Keratinocyte (primary cell): ENCODE results near the gene KLHDC7A. TPM values are rescaled to one million over a fixed set of nuclear protein-coding genes. Genes with fewer than 3 reads are reported as not detected.

ENCODE experiments used
- DNase-seq: peaks from one replicate; pipeline ENCODE4 v3.0.0-alpha.2; 2011; ENCODE audit warnings: low read depth, missing footprints, low spot score
- FAIRE-seq: peaks from 2 replicates; lab custom pipeline; 2011; peaks lifted over from hg19 to GRCh38; lab: Jason Lieb, UNC
- H2AFZ ChIP-seq: 2 replicates; pipeline ENCODE4 v1.6.0; 2012; ENCODE audit warnings: low read length, control low read depth, inconsistent platforms; ENCODE audit not compliant: control insufficient read depth
- H3K27ac ChIP-seq: 2 replicates; pipeline ENCODE4 v1.5.1; 2011; ENCODE audit warnings: low read length; ENCODE audit not compliant: control insufficient read depth, insufficient read depth
- H3K27me3 ChIP-seq: 3 replicates; pipeline ENCODE4 v1.6.0; 2011; ENCODE audit warnings: low read length; ENCODE audit not compliant: control insufficient read depth, insufficient read depth; ENCODE audit errors: extremely low read depth
- H3K36me3 ChIP-seq, 2 experiments: 2 replicates in 1 of 2; 3 replicates in 1 of 2; pipeline ENCODE4 v1.5.1; 2011; ENCODE audit warnings: low read length in 2 of 2, mild to moderate bottlenecking in 1 of 2; ENCODE audit not compliant: control insufficient read depth in 2 of 2, insufficient read depth in 2 of 2; ENCODE audit errors: extremely low read depth in 1 of 2
- H3K4me1 ChIP-seq: 3 replicates; pipeline ENCODE4 v1.5.1; 2011; ENCODE audit warnings: low read length; ENCODE audit not compliant: control insufficient read depth, insufficient read depth; ENCODE audit errors: extremely low read depth
- H3K4me2 ChIP-seq: 3 replicates; pipeline ENCODE4 v1.6.0; 2011; ENCODE audit warnings: low read depth, low read length; ENCODE audit not compliant: control insufficient read depth, insufficient read depth; ENCODE audit errors: extremely low read depth
- H3K4me3 ChIP-seq, 3 experiments: fragments of 200-600 bp in 1 of 3; sonication (generic) in 1 of 3; 2 replicates in 2 of 3; 3 replicates in 1 of 3; pipeline ENCODE4 v1.5.1; 2011 to 2016; ENCODE audit warnings: low read length in 3 of 3, mild to moderate bottlenecking in 3 of 3, control low read depth in 2 of 3, inconsistent platforms in 1 of 3, low read depth in 1 of 3, mixed read lengths in 1 of 3, mixed run types in 1 of 3, moderate library complexity in 1 of 3; ENCODE audit not compliant: control insufficient read depth in 2 of 3, insufficient read depth in 2 of 3; ENCODE audit errors: extremely low read depth in 1 of 3
- H3K79me2 ChIP-seq: 2 replicates; pipeline ENCODE4 v1.6.0; 2012; ENCODE audit warnings: low read length; ENCODE audit not compliant: control insufficient read depth, insufficient read depth
- H3K9ac ChIP-seq: 3 replicates; pipeline ENCODE4 v1.6.0; 2011; ENCODE audit warnings: low read length; ENCODE audit not compliant: control insufficient read depth, insufficient read depth; ENCODE audit errors: extremely low read depth
- H3K9me1 ChIP-seq: 3 replicates; pipeline ENCODE4 v1.6.0; 2011; ENCODE audit warnings: low read length; ENCODE audit not compliant: control insufficient read depth, insufficient read depth; ENCODE audit errors: extremely low read depth
- H3K9me3 ChIP-seq: 2 replicates; pipeline ENCODE4 v1.5.1; 2012; ENCODE audit warnings: low read depth, low read length; ENCODE audit not compliant: control insufficient read depth
- H4K20me1 ChIP-seq: 3 replicates; pipeline ENCODE4 v1.6.0; 2011; ENCODE audit warnings: low read length; ENCODE audit not compliant: control insufficient read depth, insufficient read depth; ENCODE audit errors: extremely low read depth
- EZH2 ChIP-seq: IDR thresholded peaks from one replicate; pipeline ENCODE4 v1.6.1; 2012; ENCODE audit warnings: inconsistent platforms, mild to moderate bottlenecking, low read length, moderate library complexity
- dilution Hi-C: fragments of 300-500 bp; cut with MboI; formaldehyde crosslinking; loops from one replicate; pipeline ENCODE4 v1.7.0; 2020; ENCODE audit warnings: low sequenced_read_pairs; ENCODE audit not compliant: extremely low pct_ligation_motif_present
- polyA plus RNA-seq, 5 experiments: library from polyadenylated mRNA; depleted of rRNA in 3 of 5; stranded (reverse) in 3 of 5; stranded (forward) in 1 of 5; unstranded in 1 of 5; fragments of >200 nt; gene quantifications; 1 replicate in 1 of 5; 2 replicates in 3 of 5; 3 replicates in 1 of 5; pipeline versions ENCODE4 v1.2.1 to v1.2.3, GENCODE V29; 2011 to 2012; ENCODE audit warnings: missing spikeins in 2 of 5, low read depth in 1 of 5, low replicate concordance in 1 of 5
- TF ChIP-seq, protein P1 (sequence below), 3 experiments: IDR thresholded peaks in 1 of 3; conservative IDR thresholded peaks in 1 of 3; optimal IDR thresholded peaks in 1 of 3; 2 replicates in 2 of 3; 3 replicates in 1 of 3; pipeline versions ENCODE3 to v1.5.1; 2011; ENCODE audit warnings: low read length in 3 of 3, mild to moderate bottlenecking in 3 of 3, moderate library complexity in 2 of 3, control low read depth in 1 of 3, inconsistent platforms in 1 of 3; ENCODE audit not compliant: insufficient read depth in 2 of 3; ENCODE audit errors: extremely low read depth in 1 of 3

Gene KLHDC7A
- polyA plus RNA-seq, 1 donor (not counting 4 experiments of a cell fraction or from before 2014, with no cell fraction given) = not detected

- dilution Hi-C loops = no loop called here
- H3K36me3 ChIP-seq = no peaks in the 10 kb centered on the region
- no peaks in the 10 kb centered on the region for H3K79me2 ChIP-seq
- H3K4me1 ChIP-seq = no peaks in the 10 kb centered on the region
- H3K9me3 ChIP-seq = no peaks in the 10 kb centered on the region
- H2AFZ ChIP-seq = no peak overlapping the region
- H3K27ac ChIP-seq = no peak overlapping the region
- H4K20me1 ChIP-seq = no peaks in the 10 kb centered on the region
- H3K9me1 ChIP-seq = no peaks in the 10 kb centered on the region
- TF ChIP-seq EZH2 = no peak
- TF ChIP-seq, protein P1, sequence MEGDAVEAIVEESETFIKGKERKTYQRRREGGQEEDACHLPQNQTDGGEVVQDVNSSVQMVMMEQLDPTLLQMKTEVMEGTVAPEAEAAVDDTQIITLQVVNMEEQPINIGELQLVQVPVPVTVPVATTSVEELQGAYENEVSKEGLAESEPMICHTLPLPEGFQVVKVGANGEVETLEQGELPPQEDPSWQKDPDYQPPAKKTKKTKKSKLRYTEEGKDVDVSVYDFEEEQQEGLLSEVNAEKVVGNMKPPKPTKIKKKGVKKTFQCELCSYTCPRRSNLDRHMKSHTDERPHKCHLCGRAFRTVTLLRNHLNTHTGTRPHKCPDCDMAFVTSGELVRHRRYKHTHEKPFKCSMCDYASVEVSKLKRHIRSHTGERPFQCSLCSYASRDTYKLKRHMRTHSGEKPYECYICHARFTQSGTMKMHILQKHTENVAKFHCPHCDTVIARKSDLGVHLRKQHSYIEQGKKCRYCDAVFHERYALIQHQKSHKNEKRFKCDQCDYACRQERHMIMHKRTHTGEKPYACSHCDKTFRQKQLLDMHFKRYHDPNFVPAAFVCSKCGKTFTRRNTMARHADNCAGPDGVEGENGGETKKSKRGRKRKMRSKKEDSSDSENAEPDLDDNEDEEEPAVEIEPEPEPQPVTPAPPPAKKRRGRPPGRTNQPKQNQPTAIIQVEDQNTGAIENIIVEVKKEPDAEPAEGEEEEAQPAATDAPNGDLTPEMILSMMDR (optimal IDR thresholded peaks at IDR 0.05 in 1 of 3, IDR thresholded peaks at IDR 0.05 in 1 of 3, conservative IDR thresholded peaks at IDR 0.05 in 1 of 3; ENCODE audit: extremely low read depth in 1 of 3, insufficient read depth in 2 of 3, low read length in 3 of 3) = no peak
- H3K27me3 ChIP-seq = no peaks in the 10 kb centered on the region
- no peak overlapping the region for H3K4me2 ChIP-seq
- H3K9ac ChIP-seq = no peak overlapping the region
- H3K4me3 ChIP-seq = no peak overlapping the region
- DNase-seq (no peak), FAIRE-seq (no peak)
Measured at GRCh38 chr1:18444563-18444962, 36.2 kb upstream of the KLHDC7A start.

GRCh38 chr1:18446751-18447150 lies 34.0 kb upstream of the KLHDC7A start:
- H3K36me3 ChIP-seq = no peaks in the 10 kb centered on the region
- TF ChIP-seq EZH2 = no peak
- TF ChIP-seq, protein P1 (optimal IDR thresholded peaks at IDR 0.05 in 1 of 3, IDR thresholded peaks at IDR 0.05 in 1 of 3, conservative IDR thresholded peaks at IDR 0.05 in 1 of 3; ENCODE audit: extremely low read depth in 1 of 3, insufficient read depth in 2 of 3, low read length in 3 of 3) = no peak
- no peaks in the 10 kb centered on the region for H3K79me2 ChIP-seq
- dilution Hi-C loops = no loop called here
- no peaks in the 10 kb centered on the region for H3K27me3 ChIP-seq
- H3K27ac ChIP-seq = no peak overlapping the region
- H2AFZ ChIP-seq = no peak overlapping the region
- no peak overlapping the region for H3K4me3 ChIP-seq
- FAIRE-seq (no peak), DNase-seq (no peak)
- H3K9me1 ChIP-seq = no peaks in the 10 kb centered on the region
- H3K9ac ChIP-seq = no peak overlapping the region
- no peaks in the 10 kb centered on the region for H3K9me3 ChIP-seq
- H3K4me2 ChIP-seq = no peak overlapping the region
- no peaks in the 10 kb centered on the region for H4K20me1 ChIP-seq
- H3K4me1 ChIP-seq = no peaks in the 10 kb centered on the region
